PFSK-1 (cell line): Measurements from ENCODE around the gene SLC24A3.

Source experiments
- FOXP2 ChIP-seq: optimal IDR thresholded peaks from 2 replicates; pipeline ENCODE3; 2011; ENCODE audit warnings: borderline replicate concordance, control low read depth, inconsistent platforms; ENCODE audit not compliant: insufficient read depth; ENCODE audit errors: extremely low read length, extremely low read depth
- POLR2AphosphoS5 ChIP-seq: IDR thresholded peaks from 2 replicates; pipeline ENCODE4 v1.6.1; 2012; ENCODE audit warnings: low read depth, mild to moderate bottlenecking, control low read depth, low read length, moderate library complexity
- SIN3A ChIP-seq: IDR thresholded peaks from 2 replicates; pipeline ENCODE4 v1.6.1; 2012; ENCODE audit warnings: mild to moderate bottlenecking, low read length, moderate library complexity, borderline replicate concordance; ENCODE audit not compliant: insufficient read depth
- TAF1 ChIP-seq: IDR thresholded peaks from 2 replicates; pipeline ENCODE4 v1.6.1; 2012; ENCODE audit warnings: low read length, control low read depth, borderline replicate concordance; ENCODE audit not compliant: insufficient read depth
- TF ChIP-seq, protein P1 (sequence below), 2 experiments: IDR thresholded peaks; 2 replicates each; pipeline versions ENCODE4 v1.6.1 to v1.8.0; 2011 to 2012; ENCODE audit warnings: low read depth in 2 of 2, low read length in 2 of 2, control low read depth in 1 of 2, inconsistent platforms in 1 of 2, mild to moderate bottlenecking in 1 of 2, moderate library complexity in 1 of 2; ENCODE audit not compliant: insufficient read depth in 1 of 2

SLC24A3 gene

DNA sequence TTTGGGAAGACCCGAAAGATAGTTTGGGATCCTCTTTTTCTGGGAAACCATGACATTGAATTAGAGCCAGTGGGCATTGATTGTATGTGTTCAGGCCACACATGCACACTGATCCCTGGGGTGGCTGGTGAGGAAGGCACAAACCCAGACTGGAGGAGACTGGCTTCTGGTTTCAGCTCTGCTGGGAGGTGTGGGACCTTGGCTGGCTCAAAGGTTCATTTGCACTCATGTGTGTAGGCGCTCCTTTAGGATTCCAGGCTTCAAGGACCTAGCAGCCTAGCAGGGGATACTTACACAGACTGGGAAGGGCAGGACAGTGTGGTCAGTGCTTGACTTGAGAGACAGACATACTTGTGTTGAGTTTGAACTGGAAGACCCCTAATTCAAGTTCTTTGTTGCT, 552.8 kb downstream of the SLC24A3 start:
- TF ChIP-seq POLR2AphosphoS5 (no peak), TAF1 (no peak), SIN3A (no peak), FOXP2 (no peak)
- TF ChIP-seq, protein P1, sequence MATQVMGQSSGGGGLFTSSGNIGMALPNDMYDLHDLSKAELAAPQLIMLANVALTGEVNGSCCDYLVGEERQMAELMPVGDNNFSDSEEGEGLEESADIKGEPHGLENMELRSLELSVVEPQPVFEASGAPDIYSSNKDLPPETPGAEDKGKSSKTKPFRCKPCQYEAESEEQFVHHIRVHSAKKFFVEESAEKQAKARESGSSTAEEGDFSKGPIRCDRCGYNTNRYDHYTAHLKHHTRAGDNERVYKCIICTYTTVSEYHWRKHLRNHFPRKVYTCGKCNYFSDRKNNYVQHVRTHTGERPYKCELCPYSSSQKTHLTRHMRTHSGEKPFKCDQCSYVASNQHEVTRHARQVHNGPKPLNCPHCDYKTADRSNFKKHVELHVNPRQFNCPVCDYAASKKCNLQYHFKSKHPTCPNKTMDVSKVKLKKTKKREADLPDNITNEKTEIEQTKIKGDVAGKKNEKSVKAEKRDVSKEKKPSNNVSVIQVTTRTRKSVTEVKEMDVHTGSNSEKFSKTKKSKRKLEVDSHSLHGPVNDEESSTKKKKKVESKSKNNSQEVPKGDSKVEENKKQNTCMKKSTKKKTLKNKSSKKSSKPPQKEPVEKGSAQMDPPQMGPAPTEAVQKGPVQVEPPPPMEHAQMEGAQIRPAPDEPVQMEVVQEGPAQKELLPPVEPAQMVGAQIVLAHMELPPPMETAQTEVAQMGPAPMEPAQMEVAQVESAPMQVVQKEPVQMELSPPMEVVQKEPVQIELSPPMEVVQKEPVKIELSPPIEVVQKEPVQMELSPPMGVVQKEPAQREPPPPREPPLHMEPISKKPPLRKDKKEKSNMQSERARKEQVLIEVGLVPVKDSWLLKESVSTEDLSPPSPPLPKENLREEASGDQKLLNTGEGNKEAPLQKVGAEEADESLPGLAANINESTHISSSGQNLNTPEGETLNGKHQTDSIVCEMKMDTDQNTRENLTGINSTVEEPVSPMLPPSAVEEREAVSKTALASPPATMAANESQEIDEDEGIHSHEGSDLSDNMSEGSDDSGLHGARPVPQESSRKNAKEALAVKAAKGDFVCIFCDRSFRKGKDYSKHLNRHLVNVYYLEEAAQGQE (IDR thresholded peaks at IDR 0.05; ENCODE audit: insufficient read depth in 1 of 2, low read depth in 2 of 2, low read length in 2 of 2): no peak

DNA sequence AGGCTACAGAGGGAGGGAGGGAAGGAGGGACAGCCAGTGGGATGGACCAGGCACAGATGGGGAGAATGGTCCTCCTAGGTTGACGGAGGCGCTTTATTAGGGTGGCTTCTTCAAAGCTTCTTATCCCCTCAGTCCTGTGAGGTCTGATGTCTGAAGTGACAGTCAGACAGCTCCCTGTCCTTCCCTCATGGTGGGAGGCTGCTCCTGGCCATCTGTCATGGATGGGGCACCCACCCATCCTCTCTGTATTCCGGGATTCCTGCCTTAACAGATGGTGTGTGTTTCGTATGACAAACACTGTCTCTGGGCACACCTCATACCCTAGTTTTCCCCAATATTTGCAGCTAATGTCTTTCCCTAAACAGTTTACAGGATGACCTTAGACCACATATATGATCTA, 553.5 kb downstream of the SLC24A3 start:
- TF ChIP-seq SIN3A (no peak), FOXP2 (no peak), TAF1 (no peak), POLR2AphosphoS5 (no peak)
- TF ChIP-seq, protein P1 (IDR thresholded peaks at IDR 0.05; ENCODE audit: insufficient read depth in 1 of 2, low read depth in 2 of 2, low read length in 2 of 2): no peak

DNA sequence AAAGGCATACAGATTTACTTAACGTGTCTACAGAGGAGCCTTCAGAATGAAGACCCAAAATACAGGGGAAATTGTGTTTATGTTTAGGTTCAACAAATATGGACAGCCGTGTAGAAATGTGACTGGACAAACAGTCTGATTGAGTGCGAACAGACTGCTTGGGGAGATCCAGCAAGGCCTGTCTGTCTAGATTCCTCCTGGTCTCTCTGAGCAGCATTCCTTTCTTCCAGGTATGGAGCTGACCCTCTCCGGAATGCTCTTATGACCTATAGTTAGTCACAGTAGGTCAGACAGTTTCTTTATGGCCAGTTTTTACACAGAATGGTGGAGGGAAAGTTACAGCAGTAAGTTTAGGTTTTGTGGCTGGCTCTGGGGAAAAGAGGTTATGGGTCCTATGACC, 554.6 kb downstream of the SLC24A3 start:
- TF ChIP-seq FOXP2 (no peak), POLR2AphosphoS5 (no peak), SIN3A (no peak), TAF1 (no peak)
- TF ChIP-seq, protein P1 (IDR thresholded peaks at IDR 0.05; ENCODE audit: insufficient read depth in 1 of 2, low read depth in 2 of 2, low read length in 2 of 2): no peak

DNA sequence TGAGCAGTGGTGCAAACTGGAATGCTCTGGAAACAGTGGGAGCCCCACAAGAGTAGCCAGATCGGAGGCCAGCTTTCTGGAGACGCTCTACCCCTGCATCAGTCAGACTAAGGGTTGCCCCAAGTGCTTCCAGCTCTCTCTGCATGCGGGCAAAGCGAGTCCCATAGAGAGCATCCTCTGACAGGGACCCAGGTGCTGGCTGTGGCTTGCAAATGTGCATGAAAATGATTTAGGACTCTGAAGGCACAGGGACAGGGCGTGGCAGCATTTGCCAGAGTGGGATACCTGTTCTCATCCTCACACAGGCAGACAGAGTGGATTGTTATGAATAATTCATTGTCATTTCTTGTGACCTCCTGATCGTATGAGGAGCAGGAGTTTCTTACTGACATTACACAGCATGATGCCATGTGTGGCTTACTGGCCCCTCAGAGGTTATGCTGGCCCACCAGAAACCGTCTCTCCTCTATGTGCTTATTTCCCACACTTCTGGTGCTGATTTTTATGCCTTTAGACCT, 555.9 kb downstream of the SLC24A3 start:
- no peak for TF ChIP-seq FOXP2

DNA sequence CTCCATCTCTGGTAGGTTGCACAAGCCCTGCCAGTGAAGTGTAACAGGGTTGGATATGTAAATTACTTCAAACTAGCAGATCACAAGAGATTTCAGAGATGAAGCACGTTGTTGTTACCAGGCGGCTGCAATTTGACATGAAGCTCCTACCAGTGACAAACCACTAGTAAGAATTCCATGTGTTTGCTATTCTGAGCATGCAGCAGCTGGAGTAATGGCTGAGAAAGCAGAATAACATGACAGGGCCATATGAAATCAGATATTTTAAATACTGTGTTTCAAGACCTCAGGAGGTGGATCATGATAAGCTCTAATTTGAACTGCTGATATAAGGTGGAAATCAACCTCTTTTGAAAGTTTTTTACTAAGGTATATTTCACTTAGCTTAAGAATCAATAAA, 557.1 kb downstream of the SLC24A3 start:
- TF ChIP-seq, protein P1 (IDR thresholded peaks at IDR 0.05; ENCODE audit: insufficient read depth in 1 of 2, low read depth in 2 of 2, low read length in 2 of 2): no peak
- TF ChIP-seq FOXP2 (no peak), SIN3A (no peak), TAF1 (no peak), POLR2AphosphoS5 (no peak)
